HL-60 (cell line): ENCODE measurements around the gene PTEN.

Experiments used
- CTCF ChIP-seq: IDR thresholded peaks from one replicate; pipeline ENCODE4 v1.5.1; 2011; ENCODE audit warnings: low read length, control low read depth, inconsistent platforms; ENCODE audit not compliant: insufficient read depth
- GABPA ChIP-seq: IDR thresholded peaks from 2 replicates; pipeline ENCODE4 v1.6.1; 2012; ENCODE audit warnings: low read depth
- POLR2AphosphoS5 ChIP-seq: IDR thresholded peaks from 2 replicates; pipeline ENCODE4 v1.6.1; 2012; ENCODE audit warnings: low read depth
- REST ChIP-seq: IDR thresholded peaks from 2 replicates; pipeline ENCODE4 v1.6.1; 2012; ENCODE audit warnings: low read depth; ENCODE audit not compliant: insufficient replicate concordance

- no peak for TF ChIP-seq CTCF
- no peak for TF ChIP-seq POLR2AphosphoS5
- no peak for TF ChIP-seq REST
- TF ChIP-seq GABPA, result no peak
These were observed 120.3 kb downstream of the PTEN start for GRCh38 chr10:87983716-87984115.
